ENCODE results near the gene RAB18.
A peak's percentile ranks its signal among the peaks of the same experiment; 100 is the strongest.
"Not testable (repeated sequence)": the region's sequence is repeated elsewhere in the genome, so short reads cannot be mapped to it uniquely, and the experiment has no call there.

Gene RAB18

GRCh38 chr10:27504007-27504807 lies at the start of gene RAB18:
TSS of gene RAB18 (plus strand) at chr10:27504304. CDS start at chr10:27504370, 66 bp downstream.
- DNase-seq = peak; percentile 89

- DNase-seq = no peak
Observed at GRCh38 chr10:27454837-27455236, 49.3 kb upstream of the RAB18 start.

DNA sequence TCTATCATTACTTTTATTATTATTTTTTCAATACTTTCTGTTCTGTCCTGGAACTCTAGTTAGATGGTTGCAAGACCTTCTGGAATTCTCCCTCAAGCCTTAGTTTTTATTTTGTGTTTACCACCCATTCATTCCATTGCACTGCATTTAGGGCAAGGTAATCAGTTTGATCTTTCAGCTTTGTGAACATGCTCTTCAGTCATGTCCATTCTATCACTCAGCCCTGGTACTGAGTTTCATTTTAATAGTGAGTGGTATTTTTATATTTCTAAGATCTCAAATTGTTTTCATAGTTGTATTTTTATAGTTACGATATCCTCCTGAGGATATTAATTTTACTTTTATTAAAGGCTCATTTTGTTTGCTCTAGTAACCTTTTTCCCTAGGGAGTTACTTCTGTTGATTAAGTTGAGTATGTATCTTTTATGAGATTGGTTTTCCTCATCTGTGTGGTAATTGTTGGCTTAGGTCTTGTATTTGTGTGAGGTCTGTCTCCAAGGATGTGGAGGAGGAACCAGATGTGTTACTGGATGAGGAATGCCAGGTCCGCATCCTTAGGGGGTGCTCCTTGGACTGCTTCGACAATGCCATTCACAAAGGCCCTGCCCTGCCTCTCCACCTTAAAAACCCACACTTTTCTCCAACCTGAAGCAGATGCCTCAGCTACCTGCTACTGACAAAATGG lies 46.7 kb upstream of the RAB18 start:
- DNase-seq = no peak

DNA sequence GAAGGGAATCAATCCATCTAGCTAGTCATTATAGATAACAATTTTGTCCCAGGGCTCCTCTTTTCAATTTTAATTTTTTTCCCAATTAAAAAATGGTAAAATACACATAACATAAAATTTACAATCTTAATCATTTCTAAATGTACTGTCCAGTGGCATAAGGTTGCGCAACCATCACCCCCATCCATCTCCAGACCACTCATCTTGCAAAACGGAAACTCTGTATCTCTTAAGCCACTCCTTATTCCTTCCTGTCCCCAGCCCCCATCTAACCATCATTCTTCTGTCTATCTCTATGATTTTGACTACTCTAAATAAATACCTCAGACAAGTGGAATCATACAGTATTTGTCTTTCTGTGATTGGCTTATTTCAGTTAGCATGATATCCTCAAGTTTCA lies 46.1 kb upstream of the RAB18 start:
- no peak for DNase-seq

DNA sequence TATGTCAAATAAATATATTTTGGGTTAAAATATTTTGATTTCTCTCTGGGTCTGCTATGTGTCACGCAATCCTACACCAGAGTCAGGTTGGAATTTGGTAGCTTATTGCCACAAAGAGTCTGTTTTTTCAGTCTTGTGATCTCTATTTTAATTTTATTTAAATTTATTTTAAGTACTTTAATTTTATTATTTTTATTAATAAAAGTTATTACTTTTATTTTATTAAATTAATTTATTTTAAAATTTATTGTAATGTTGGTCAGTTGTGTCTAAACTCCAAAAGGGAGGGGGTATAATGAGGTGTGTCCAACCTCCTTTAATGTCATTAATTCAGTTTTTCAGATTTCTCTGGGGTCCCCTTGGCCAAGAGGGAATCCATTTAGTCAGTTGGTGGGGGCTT lies 42.8 kb upstream of the RAB18 start:
- no peak for DNase-seq

DNA sequence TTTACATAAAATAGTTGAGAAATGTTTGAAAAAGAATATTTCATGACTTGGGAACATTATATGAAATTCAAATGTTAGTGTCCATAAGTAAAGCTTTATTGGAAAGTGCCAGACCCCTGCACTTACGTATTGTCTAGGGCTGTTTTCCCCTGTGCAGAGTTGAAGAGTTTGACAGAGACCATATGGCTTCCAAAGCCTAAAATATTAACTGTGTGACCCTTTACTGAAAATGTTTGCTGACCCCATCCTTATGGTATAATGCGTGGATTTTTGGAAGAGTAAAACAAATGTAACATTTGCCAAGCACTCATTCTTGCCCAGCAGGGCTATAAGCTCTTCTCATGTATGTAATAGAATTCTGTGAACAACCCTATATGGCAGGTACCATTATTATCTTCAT lies 40.1 kb upstream of the RAB18 start:
- no peak for DNase-seq

DNA sequence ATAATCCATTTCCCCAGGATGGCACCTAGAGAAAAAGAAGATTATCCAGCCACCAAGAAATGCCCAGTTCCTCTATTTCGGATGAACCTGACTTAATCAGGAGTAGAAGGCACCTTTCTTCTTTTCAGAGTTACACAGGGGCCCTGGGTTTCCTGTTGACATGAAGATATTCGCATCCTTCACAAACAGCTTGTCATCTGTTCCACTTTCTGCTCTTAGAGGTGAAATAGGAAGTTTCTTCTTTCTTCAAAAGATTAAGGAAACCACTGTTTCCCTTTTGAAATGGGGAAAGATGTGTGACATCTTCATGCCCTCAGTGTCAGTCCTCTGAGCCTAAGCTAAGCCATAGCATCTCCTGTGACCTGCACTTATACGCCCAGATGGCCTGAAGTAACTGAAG lies 39.1 kb upstream of the RAB18 start:
- DNase-seq = no peak

GRCh38 chr10:27465596-27465995 lies 38.5 kb upstream of the RAB18 start:
- DNase-seq = not testable (repeated sequence)

- no peak for DNase-seq
Observed at GRCh38 chr10:27470885-27471284, 33.2 kb upstream of the RAB18 start.

DNA sequence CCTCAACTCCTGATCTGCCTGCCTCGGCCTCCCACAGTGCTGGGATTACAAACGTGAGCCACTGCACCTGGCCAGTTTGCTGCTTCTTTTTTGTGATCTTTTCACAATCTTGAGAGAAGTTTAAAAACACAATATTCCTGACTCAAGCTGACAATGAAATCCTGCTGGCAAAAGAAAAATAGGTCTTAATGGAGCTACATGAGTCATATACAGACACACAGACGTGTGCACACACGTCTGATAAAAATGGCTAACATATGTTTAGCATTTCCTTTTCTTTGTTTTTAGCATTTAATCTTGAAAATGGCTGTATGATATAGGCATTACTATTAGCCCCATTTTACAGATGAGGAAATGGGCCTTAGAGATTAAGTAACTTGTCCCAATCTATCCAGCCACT lies 29.4 kb upstream of the RAB18 start:
- no peak for DNase-seq

DNA sequence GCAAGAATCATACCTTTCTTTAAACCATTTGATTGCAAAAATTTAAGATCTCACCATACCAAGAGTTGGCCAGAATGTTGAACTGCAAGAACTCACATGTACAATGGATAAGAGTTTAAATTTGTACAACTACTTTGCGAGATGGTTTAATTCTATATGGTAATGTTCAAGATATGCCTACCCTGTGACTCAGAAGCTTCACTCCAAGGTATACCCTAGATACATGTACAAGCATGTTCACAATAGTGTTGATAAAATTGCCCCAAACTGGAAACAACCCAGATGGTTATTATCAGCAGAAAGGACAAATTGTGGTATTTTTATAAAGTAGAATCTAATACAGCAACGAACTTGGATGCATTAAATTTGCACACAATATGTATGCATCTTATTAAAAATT lies 25.1 kb upstream of the RAB18 start:
- no peak for DNase-seq

DNA sequence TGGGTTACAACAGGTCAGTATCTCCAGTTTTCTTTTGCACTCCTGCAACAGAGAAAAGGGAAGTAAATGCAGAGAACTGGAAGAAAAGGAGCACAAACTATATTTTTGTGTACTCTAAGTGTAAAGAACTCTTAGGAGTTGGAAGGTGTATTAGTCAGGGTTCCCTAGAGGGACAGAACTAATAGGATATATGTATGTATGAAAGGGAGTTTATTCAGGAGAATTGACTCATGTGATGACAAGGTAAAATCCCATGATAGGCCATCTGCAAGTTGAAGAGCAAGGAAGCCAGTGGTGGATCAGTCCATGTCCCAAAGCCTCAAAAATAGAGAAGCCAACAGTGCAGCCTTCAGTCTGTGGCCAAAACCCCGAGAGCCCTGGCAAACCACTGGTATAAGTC lies 22.6 kb upstream of the RAB18 start:
- DNase-seq = no peak

GRCh38 chr10:27482984-27483956 lies 20.8 kb upstream of the RAB18 start:
- DNase-seq = no peak

DNA sequence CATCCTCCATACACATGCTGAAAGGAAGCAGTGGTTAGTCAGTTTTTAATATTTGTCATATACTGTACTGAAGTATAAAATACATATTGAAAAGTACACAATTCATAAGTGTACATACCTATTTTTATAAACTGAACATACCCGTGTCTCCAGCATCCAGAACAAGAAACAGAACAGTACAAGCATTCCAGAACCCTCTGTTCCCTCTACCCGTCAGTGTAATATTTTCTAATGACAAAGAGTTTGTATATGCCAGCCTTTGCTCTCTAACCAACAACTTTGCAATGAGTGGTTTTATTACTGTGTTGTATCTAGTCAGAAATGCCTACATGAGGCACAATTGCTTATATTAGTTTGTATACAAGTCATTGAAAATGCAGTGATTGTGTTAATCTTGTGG lies 18.7 kb upstream of the RAB18 start:
- no peak for DNase-seq

DNA sequence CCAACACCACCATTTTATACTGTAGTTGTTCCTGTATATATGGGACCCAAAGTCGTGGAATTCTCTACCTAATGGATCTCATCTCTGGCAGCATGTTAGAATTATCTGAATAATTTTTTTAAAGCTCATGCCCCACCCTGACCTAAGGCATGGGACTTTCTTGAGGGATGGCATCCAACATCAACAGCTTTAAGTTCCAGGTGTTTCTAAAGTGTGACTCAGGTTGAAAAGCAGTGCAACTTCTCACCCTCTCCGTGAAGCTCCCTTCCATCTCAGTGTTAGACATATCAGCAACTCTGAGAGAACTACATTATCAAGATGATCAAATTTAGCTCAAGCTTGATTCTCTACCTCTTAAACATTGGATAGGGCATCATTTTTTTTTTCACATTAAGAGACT lies 18.1 kb upstream of the RAB18 start:
- DNase-seq = no peak

GRCh38 chr10:27490807-27491206 lies 13.3 kb upstream of the RAB18 start:
- no peak for DNase-seq

GRCh38 chr10:27494116-27494805 lies 9.8 kb upstream of the RAB18 start:
- no peak for DNase-seq

DNA sequence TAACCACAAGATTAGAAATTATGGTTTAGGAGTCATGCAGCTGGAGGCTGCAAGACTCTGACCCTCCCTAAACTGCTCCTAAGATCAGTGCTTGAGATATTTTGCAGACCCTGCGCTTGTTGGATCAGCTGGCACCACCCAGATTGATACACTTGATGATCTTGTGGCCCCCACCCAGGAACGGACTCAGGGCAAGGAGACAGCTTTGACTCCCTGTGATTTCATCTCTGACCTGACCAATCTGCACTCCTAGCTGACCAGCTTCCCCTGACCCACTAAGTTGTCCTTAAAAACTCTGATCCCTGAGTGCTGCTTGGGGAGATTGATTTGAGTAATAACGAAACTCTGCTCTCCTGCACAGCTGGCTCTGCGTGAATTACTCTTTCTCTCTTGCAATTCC lies 8.0 kb upstream of the RAB18 start:
- DNase-seq = no peak

- DNase-seq = no peak
Observed at GRCh38 chr10:27500096-27500495, 4.0 kb upstream of the RAB18 start.

DNA sequence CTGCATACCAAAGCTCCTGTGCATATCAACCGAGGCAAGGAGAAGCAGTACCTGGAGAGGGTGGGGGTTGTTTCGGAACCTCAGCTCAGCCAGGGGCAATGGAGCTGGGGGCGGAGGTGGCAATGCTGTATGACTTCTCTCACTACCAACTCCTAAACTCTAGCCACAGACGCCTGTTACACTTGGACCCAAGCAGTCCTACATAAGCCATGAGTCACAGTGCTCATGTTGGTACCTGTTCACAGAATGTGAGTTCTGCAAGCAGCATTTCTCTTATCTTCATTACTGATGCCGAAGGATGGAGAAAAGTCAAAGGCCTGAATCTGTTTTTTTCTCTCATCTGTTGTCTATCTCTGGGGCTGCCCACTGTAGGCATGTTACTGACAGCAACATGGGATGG lies 3.2 kb upstream of the RAB18 start:
- no peak for DNase-seq

DNA sequence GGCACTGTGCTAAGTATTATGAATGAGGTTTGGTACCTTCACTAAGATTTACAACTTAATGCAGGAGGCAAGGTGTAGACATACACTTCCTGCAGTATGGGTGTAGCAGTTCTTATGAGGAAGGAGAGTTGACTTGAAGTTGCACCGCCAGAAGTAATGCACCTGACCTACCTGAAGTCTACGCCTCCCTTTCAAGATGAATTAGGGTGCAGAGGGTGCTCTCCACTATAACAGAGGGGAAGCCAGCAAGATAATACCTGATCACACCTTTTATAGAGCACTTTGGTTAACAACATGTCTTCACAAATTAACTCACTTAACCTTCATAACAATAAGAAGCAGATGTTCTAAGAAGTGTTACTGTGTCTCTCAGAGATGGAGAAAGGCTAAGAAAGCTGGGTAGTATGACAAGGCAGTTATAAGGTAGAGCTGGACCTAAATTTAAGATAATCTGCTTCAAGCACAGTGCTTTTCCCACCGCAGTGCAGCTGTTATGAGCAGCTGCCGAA lies 552 bp upstream of the RAB18 start:
- no peak for DNase-seq

GRCh38 chr10:27504808-27505460 lies 830 bp downstream of the RAB18 start:
- no peak for DNase-seq

Data from NCI-H2227 treated with DMSO at 0.1 percent for 48 hours (cell line).